HG02870 (cell line): ENCODE results near the gene SGTA.
"Not testable (repeated sequence)": the region's sequence is repeated elsewhere in the genome, so short reads cannot be mapped to it uniquely, and the experiment has no call there.

Experiments
- ATAC-seq: cut with Tn5 transposase; IDR thresholded peaks from one replicate; pipeline ENCODE4 v1.9.1; 2021; ENCODE audit warnings: mild to moderate bottlenecking, moderate library complexity; ENCODE audit not compliant: unreplicated experiment

Gene SGTA

DNA sequence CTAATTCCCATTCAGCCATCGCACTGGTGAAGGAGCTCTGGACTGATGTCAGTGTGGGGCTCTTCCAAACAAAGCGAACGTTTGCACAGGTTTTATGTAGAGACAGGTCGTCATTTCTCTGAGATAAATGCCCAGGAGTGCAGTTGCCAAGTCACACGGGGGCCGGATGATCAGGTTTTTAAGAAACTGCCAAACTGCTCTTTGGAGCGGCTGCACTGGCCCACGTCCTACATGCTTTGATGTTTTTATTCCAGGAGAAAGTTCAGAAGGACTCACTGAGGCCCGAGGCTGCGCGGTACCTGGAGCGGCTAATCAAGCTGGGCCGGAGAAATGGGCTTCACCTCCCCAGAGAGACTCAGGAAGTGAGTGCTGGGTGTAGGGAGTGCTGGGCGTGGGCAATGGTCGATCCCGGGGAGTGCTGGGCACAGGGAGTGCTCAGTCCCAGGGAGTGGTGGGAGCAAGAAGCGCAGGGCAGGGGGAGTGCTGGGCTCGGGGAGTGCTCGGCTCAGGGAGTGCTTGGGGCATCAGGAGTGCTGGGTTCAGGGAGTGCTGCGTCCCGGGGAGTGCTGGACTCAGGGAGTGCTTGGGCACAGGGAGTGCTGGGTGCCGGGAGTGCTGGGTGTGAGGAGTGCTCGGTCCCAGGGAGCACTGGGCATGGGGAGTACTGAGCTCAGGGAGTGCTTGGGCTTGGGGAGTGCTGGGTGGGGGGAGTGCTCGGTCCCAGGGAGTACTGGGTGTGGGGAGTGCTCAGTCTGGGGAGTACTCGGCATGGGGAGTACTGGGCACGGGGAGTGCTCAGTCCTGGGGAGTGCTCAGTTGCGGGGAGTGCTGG, 13.0 kb upstream of the SGTA start:
- ATAC-seq = no peak

DNA sequence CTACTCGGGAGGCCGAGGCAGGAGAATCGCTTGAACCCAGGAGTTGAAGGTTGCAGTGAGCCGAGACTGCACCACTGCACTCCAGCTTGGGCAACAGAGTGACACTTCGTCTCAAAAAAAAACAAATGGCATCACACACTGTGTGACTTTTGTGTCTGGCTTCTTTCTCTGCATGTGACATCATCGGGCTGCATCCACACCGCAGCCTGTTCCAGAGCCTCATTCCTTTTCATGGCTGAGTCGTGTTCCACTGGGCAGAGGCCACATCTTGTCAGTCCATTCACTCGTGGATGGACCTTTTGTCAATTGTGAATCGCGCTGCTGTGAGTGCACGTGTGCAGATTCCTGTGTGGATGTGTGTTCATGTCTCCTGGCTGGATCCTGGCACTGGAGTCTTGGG, 10.5 kb upstream of the SGTA start:
- no peak for ATAC-seq

DNA sequence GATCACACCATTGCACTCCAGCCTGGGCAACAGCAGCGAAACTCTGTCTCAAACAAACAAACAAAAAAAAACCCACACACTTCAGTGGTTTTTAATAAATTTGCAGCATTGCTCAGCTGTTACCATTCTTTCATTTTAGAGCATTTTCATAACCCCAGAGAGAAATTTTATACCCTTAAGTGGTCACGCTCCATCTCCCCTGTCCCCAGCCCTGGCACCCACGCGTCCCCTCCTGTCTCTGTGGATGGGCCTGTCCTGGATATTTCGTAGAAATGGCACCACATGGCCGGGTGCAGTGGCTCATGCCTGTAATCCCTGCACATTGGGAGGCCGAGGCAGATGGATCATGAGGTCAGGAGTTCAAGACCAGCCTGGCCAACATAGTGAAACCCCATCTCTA, 10.1 kb upstream of the SGTA start:
- ATAC-seq = no peak

DNA sequence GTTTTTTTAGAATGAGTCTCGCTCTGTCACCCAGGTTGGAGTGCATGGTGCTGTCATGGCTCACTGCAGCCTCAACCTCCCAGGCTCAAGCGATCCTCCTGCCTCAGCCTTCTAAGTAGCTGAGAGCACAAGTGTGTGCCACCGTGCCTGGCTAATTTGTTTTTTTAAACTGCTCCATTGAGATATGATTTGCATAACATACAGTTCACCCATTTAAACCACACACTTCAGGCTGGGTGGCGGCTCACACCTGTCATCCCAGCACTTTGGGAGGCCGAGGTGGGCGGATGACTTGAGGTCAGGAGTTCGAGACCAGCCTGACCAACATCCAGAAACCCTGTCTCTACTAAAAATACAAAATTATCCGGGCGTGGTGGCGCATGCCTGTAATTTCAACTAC, 9.6 kb upstream of the SGTA start:
- ATAC-seq = not testable (repeated sequence)

DNA sequence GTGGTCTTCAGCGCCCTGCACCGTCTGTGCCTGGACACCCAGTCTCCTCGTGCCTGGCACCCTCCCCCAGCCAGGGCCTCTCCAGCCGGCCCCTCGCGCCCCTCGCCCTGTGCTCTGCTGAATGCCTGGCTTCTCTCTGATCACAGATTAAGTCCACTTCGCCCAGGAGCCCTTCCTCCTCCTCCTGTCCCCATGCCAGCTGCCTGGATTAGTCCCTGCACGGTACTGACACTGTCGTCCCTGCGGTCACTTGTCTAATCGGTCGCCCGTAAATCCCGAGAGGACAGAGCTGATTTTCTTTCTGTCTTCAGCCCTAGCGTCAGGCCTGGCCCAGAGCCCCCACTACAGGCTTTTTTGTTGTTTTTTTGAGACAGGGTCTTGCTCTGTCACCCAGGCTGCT, 8.8 kb upstream of the SGTA start:
- ATAC-seq = no peak

DNA sequence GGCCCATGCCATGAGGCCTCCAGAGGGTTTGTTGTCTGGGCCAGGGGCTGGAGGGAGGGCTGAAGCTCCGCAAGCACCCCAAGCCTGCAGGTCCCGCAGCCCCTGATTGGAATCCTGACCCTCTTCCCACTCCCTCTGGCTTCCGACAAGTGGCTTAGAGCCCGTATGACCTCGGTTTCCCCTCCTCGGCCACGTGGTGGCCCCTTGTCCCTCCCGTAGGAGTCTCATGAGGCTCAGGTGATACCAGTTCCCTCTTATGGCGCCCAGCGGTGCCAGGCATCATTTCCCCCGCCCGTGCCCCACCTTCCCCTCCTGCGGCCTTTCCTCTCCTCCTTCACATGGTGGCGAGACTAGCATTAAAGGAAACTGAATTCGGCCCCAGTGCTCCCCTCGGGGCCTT, 8.4 kb upstream of the SGTA start:
- no peak for ATAC-seq

DNA sequence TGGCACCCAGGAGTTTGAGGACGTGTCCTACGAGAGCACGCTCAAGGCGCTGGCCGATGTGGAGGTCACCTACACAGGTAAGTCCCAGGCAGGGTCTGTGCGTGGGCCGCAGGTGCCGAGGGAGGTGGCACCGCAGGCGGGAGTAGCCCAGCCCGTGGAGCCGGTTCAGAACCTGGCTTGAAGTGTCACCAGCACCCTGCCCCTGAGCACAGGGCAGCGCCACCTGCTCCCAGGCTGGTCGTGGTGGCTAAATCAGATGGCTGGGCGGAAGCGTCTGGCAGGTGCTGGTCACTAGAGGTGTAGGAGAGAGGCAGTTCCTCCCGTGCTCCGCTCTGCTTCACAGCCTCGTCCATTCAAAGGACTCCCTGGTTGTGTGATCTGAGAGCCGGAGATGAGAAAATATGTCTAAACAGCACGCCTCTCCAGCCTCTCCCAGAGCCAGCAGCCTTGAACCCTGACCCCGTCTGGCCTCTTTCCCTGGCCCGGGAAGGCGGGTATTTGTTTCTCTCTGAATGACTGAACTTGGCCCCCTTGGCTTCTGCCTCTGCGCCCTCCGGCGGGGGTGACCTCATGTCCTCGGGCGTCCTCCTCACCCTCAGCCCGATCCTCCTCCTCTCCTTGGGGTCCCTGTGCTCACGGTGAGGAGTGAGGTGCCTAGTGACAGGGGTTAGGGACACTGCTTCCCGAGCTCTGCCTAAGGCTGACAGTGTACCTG, 7.6 kb upstream of the SGTA start:
- ATAC-seq = no peak

DNA sequence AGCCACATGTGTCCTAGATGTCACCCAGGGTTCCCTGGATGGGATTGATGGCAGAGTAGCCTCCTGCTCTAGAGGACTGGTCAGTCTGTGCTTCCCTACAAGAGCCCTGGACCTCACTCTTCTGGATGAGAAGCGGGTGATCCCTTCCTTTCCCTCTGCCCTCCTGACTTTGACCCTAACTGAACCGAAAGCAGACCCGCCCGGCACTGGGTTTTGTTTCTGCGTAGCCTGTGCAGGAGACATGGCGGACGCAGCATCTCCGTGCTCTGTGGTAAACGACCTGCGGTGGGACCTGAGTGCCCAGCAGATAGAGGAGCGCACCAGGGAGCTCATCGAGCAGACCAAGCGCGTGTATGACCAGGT, 7.1 kb upstream of the SGTA start:
- ATAC-seq = no peak

DNA sequence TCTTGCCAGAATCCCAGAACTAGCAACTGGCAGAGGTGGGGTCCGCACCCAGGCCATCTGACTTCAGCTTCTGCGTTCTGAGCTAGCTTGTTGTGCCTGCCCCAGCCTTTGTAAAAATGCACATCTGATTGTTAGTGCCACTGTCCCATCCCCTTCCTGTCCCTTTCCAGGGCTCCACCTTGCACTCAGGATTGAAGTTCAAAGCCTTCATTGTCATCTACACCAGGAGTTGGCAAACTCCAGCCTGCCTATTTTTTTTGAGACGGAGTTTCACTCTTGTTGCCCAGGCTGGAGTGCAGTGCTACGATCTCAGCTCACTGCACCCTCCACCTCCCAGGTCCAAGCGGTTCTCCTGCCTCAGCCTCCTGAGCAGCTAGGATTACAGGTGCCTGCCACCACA, 5.2 kb upstream of the SGTA start:
- ATAC-seq = no peak

DNA sequence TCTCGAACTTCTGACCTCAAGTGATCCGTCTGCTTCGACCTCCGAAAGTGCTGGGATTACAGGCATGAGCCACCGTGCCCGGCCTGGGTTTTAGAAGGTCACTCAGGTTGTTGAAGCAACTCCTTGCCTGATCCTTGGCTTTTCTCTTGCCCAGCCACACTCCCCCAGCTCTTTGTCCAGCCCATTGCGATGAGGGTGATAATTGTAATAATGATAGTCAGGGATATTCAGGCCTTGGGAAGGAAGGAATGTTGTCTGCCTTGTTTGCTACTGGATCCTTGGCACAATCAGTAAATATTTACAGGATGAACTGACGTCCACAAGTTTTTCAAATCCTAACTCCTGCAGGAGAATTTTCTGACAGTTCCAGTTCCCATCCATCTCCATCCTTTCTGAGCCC, 4.0 kb upstream of the SGTA start:
- no peak for ATAC-seq

DNA sequence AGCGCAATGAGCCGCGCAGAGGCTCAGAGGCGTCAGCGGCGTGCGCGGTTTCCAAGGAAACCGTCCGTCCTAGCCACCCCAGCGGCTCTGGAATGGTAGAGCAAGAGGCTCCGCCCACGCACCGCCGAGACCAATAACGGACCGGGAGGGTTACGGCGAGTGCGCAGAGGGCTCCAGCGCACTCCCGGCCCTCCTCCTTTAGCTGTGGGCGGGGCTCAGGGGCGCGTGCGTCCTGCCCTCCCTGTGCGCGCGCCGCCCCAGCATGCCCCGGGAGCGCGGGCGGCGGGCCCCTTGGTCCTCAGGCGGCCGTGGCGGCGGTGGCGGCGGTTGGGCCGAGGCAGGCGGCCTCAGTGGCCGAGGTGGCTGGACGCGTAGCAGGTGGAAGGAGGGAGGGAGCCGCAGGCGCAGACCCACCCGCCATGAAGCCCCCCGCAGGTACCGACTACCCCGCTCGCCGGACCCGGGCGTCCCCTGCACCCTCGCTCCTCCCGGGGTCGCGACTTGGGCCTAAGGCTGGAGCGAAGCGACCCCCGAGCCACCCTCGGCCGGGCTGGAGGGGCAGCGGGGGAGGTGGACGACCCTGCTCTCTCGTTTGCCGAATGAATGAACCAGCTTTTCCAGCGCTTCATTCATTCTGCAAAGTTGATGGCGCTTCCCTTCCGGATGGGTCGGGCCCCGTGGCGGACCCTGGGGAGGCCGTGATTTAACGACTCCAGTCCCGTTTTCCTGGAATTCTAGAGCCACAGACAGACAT, 2.3 kb upstream of the SGTA start, which contains the start of gene THOP1:
THOP1 (plus strand) TSS at position 260 of the 754 bp plus-strand sequence; CDS start at position 420, 160 bp downstream.
- peak; percentile 54 for ATAC-seq

DNA sequence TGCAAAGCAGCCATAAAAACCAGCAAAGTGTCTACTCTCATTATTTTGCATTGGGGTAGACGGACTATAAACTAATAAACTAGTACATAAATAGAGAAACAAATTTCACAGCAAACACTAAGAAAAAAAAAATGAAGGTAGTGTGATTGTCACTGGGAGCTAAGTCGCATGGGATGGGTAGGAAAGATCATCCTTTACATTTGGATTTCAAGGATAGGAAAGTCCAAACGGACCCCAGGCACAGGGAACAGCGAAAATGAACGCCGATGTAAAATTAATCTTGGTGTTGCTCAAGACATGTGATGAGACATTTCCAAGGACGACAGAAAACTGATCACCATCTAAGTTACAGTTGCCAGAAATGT, 690 bp upstream of the SGTA start:
- no peak for ATAC-seq

DNA sequence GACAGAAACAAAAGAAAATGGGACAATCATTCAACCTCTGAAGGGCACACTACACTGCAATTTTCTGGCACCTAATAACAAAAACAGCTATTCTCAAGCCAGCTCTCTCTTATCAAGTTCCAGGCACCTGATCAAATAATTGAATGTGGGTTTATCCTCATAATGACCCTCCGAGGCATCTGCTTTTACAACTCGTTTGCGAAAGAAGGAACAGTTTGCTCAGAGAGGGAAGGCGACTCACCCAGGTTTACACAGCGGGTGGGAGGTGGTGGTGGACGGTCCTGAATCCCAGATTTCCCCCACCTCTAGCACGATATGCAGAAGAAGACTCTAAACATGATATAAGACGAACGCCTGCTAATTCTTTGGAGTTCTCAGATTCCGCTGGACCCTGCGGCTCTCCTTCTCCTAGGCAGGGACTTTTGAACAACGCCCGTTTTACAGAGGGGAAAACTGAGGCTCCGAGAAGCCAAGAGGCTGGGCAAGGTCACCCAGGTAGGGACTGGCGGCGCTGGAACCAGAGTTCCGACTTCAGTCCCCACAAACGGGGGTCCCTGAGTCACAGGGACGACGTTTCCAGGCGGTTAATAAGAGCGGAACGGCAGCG, 641 bp downstream of the SGTA start:
- no peak for ATAC-seq

DNA sequence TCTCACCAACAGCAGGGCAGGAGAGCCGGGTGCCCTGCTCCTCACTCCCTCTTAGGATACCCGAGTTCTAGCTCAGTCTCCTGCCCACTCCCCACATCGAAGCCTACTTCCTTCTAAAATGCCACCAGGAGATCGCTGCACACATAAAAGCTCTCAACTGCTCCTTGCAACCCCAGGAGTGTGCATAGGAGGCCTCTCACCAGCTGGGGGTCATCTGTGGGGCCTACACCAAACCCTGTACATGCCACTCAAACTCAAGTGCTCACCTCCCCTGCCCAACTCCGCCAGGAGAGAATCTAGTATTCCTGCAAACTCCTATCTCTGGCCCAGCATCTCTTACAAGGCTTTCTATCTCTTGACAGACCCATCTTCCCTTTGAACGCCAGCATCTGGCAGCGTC, 2.8 kb downstream of the SGTA start:
- ATAC-seq = no peak

DNA sequence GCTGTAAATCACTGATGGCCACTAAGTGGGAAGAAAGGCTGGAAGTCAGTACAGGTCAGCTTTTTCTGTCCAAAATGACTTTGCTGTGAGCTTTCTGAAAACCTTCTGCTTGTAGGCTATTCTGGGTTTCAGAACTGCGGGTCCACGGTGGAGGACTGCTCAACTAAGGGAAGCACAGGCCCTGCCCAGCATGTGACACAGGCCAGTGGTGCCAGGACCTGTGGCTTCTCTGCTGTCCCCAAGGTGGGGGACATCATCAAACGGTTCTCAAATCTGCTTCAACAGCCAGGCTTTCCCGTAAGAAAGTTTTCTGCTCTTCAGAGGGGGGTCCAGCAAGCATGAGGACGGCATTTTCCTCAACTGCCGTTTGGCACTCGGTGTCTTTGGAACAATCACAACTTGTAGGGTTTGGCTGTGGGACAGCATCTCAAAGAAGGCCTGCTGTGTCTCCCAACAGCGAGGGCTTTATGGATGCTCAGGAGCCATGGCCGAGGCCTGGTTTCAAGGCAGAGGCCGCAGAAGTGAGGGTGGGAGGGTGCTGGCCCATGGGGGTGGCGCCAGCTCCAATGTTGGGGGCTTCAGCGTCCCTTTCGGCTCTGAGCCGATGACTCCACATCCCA, 3.8 kb downstream of the SGTA start:
- no peak for ATAC-seq

DNA sequence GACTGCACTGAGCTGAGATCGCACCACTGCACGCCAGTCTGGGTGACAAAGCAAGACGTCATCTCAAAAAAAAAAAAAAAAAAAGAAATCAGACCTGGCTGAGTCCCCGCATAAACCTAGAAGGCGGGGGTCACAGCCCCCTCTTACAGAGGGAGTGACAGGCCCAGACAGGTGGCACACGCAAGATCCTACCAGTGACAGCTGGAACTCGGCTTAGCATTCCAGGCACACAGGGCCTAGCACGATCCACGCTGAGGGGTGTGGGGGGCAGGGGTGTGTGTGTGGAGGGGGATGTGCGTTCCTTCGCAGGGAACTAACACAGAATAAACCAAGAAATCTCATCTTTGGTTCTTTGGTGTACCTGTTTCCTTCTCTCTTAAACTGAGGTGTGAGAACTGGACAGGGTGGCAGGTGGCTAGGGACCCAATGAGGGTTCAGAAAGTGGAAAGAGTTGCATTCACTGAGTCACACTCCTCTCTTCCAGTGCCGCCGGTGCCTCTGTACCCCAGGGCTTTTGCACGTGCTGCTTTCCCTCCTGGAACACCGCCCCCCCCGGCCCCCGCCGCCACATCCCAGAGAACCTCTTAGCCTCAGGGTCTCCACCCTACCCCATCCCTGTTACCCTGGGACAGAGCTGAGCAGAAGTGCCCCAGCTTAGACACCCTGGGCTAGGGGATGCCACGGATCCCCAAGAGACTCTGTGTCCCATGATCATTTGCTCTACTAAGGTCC, 5.0 kb downstream of the SGTA start:
- ATAC-seq = no peak

DNA sequence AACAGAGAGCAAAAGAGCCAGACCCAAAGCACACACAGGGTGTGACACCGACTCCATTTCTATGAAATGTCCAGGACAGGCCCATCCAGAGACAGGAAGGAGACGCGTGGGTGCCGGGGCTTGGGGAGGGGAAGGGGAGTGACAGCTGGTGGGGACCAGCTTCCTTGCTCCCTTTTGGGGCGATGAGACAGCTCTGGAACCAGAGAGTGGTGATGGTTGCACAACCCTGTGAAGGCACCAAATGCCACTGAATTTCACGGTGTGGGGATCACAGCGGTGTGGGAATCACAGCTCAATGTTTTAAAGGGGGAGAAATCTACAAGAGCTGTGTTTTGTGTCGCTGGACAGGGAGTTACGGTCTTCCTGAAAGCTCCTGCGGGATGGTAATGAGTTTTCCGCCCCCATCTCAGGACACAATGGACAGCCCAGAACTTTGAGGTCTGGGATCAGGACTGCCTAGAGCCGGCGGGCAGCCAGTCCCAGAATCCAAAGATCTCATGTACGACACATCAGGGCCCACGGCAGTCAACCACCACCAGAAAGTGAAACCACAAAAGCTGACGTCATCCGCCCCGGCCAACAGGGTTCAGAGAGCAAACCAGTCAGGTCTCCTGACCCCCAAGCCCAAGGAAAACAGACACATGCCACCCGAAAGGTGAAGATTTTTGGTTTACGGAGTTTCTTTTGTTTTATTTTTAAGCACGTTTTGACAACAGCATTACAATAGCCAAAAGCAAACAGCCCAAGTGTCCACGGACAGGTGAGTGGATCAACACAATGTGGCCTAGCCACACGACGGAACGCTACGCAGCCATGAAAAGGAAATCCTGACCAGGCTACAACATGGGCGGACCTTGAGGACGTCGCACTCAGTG, 7.3 kb downstream of the SGTA start:
- no peak for ATAC-seq

DNA sequence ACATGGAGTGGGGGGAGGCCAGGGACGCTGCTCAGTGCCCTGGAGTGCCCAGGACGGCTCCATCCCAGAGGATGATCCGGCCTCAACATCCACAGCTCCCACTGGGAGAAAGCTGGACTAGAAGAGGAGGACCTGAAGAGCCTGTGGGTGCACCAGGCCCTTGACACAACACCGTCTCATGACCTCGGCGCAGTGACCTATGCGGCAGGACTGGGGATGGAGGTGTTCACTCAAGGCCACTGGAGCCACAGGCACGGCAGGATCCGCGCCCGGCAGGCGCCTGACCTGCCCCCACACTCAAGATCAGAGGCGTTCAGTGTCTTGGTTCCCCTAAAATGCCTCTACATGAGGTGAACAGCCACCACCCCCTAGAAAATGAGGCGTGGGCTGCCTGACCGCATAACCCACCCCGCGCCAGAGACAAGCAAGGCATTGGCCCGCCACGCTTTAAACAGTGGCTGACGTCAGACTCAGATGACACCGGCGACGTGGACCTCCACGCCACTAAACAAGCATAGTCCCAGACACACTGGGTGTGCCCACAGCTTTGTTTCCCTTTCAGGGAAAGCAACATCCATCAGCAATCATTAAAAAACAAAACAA, 8.0 kb downstream of the SGTA start:
- no peak for ATAC-seq
